Sciatic nerve (tissue), 2 donors: Measurements from ENCODE around the gene E2F3. TPM values are rescaled to one million over a fixed set of nuclear protein-coding genes. Genes with fewer than 3 reads are reported as not detected.

Experiments used
- ATAC-seq: fragments of 200-7000 bp; cut with Tn5 transposase; one replicate; pipeline ENCODE4 v1.9.1; 2020; ENCODE audit warnings: mild to moderate bottlenecking, moderate library complexity
- DNase-seq: peaks from one replicate; pipeline ENCODE4 v3.0.0-alpha.2; 2020; ENCODE audit warnings: low spot score
- intact Hi-C: fragments of 100-400 bp; cut with DNase I; formaldehyde crosslinking; loops from one replicate; pipeline ENCODE4 v1.14.2; 2022
- total RNA-seq: library from RNA; stranded (reverse); fragmentation: NEBNext Ultra II Directional; extraction: Animal tissue kit (Norgen Biotek cat#: 25700); gene quantifications from one replicate; pipeline ENCODE4 v1.2.1, GENCODE V29; 2021
- donor health status: DM: no; HTN: no; CAD: no.
- donor health status: DM: no; HTN: no; CAD: no.

Gene E2F3
- total RNA-seq, 1 donor from 2014 or later, result 5.8 TPM

- no peak for ATAC-seq
- DNase-seq, result no peak
- intact Hi-C loops, result no loop called here
Measured at GRCh38 chr6:20426177-20427082, 24.8 kb downstream of the E2F3 start.

DNA sequence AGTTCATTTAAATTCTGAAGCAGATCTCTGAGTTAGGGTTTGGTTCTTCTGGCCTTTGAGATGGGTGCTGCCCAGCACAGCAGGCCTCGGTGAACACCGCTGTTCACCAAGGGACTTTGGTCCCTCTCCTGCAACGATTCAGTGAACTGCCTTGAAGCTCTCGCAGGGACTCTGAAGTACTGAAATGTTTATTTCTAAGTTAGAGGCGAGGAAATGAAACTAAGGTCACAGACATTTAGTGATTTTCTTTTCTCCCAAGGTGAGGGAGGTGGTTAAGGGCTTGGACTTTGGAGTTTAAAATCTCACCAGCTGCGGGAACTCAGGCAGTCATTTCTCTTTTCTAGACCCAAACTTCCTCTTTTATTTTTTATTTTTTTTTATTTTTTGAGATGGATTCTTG, 26.2 kb downstream of the E2F3 start:
- ATAC-seq, result no peak
- intact Hi-C loops, result no loop called here

GRCh38 chr6:20432692-20433091, 31.0 kb downstream of the E2F3 start:
- DNase-seq, result no peak
- intact Hi-C loops, result no loop called here

More for the DNA sequence above, 26.2 kb downstream of the E2F3 start:
- DNase-seq, result no peak

DNA sequence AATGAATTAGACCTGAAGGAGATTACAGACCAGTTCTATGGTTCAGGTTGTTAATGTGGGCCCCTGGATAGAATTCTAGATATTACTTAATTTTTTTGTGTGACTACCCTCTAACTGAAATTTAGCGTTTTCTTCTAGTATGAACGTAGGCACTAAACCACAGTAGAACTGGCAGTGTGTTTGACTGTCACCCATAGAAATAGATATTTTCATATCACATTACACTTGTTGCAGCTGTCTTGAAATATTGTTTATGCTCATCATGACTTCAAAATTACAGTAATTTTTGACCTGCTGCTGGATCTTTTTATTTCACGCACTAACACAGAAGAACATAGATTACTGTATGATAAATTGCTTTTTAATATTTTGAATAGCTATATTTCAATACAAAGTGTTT, 31.6 kb downstream of the E2F3 start:
- intact Hi-C loops, result no loop called here
- DNase-seq, result no peak
- ATAC-seq, result no peak

More at GRCh38 chr6:20432692-20433091, 31.0 kb downstream of the E2F3 start:
- no peak for ATAC-seq

DNA sequence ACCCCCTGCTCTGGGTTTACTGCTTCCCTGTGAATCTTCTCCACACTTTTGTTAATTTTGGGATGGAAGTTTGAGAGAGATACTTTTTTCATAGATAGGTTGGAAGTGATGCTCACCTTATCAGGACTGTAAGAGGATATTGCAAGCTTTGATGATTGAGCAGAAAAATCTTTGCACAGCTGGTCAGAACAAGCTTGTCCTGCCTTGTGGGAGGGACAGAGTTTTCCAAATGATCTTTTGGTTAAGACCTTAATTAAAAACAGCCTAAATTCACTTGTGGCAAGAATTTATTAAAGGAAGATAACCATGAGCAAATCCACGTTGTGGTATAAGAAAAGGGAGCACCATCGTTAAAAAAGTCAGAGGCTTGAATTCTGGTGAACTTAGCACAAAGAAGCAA, 32.2 kb downstream of the E2F3 start:
- ATAC-seq, result no peak

DNA sequence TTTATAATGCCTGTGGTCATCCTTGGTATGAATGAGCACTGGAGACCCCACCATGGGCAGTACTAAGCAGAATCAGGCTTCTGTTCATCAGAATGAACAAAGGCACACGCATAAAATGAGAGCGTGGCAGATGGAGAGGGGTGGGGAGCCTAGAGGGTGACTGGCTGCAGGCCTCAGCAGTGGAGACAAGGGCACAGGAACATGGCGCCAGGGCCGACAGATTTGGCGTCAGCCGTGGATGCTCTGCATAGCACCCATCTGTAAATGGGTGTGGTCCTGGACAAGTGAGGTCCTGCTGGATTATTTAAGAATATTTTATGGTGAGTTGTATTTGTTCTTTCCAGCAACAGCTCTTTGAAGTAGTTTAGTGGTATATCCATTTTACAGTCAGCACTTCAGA, 33.1 kb downstream of the E2F3 start:
- DNase-seq, result no peak
- intact Hi-C loops, result no loop called here
- ATAC-seq, result no peak

More for the DNA sequence above, 32.2 kb downstream of the E2F3 start:
- intact Hi-C loops, result no loop called here
- DNase-seq, result no peak

- no peak for DNase-seq
- ATAC-seq, result no peak
- intact Hi-C loops, result no loop called here
Measured at GRCh38 chr6:20436719-20437118, 35.0 kb downstream of the E2F3 start.

GRCh38 chr6:20437639-20438038, 36.0 kb downstream of the E2F3 start:
- DNase-seq (no peak), ATAC-seq (no peak)
- intact Hi-C loops, result no loop called here

DNA sequence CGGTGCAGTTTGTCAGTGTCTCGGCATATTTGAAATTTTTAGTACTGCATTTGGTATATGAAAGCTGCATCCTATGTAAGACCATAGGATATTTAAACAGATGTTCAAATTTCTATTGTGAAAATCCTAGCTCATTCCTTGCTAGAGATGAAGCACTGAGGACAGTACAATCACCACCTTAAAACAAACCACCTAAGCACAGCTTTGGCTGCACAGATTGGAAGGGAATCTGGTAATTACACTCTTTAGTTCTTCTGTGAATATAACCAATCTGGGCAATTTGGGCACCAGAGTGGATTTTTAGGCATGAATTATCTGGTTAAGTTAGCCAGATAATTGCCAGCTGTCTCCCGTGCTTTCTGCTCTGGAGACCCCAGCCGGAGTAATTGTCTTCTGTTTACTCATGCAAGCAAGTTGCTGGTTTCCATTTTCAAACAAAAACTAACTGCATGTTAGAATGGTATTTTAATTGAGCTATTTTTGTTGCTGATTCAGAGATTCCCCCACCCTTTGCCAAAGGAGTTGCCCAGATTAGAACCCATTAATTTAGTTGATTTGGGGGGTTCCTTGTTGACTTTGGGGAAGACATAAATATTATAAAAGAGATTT, 36.9 kb downstream of the E2F3 start:
- ATAC-seq (no peak), DNase-seq (no peak)
- intact Hi-C loops, result no loop called here

DNA sequence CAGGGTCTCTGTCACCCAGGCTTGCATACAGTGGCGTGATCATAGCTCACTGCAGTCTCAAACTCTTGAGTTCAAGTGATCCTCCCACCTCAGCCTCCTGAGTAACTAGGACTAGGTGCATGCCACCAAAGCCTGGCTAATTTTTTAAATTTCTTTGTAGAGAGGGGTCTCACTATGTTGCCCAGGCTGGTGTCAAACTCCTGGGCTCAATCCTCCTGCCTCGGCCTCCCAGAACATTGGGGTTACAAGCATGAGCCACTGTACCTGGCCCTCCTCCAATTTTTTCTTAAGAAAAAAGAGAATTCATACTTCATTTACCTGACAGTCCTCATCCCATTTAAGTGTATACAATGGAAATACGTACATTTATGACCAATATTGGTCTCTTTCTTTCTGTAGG, 37.9 kb downstream of the E2F3 start:
- no peak for ATAC-seq
- DNase-seq, result no peak
- intact Hi-C loops, result no loop called here

- intact Hi-C loops, result no loop called here
- ATAC-seq, result no peak
Measured at GRCh38 chr6:20440296-20440695, 38.6 kb downstream of the E2F3 start.

DNA sequence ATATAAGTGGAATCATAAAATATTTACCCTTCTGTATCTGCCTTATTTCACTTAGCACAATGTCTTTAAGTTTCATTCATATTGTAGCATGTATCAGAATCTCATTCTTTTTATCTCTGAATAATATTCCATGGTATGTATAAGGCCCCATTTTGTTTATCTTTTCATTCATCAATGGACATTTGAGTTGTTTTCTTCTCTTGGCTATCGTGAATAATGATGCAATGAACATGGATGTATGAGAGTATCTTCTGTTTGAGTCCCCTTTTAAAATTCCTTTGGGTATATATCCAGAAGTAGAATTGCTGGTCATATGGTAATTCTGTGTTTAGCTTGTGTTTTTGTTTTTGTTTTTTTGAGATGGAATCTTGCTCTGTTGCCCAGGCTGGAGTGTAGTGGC, 39.6 kb downstream of the E2F3 start:
- DNase-seq, result no peak
- ATAC-seq, result no peak
- intact Hi-C loops, result no loop called here

More at GRCh38 chr6:20440296-20440695, 38.6 kb downstream of the E2F3 start:
- no peak for DNase-seq

GRCh38 chr6:20441921-20442320, 40.2 kb downstream of the E2F3 start:
- ATAC-seq (no peak), DNase-seq (no peak)
- intact Hi-C loops, result no loop called here

DNA sequence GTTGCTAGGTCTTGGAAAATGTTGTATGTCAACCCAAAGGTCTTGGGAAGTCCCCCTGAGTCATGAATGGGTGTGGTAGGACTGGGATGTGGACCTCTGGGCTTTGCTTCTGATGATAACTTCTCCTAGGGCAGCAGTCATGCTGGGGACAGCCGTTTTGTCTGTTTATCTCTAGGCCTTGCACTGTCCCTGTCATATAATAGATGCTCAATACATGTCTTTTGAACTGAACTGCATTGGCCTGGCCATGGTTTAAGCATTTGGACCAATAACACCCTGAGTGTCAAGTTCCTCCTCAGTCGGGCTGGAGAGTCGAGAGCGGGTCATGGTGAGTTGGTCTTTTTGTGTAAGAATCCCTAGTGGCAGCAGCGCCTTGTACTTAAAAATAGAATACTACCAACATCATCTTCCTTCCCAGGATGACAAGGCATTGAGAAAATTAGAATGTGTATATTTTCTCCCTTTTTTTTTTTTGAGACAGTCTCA, 43.1 kb downstream of the E2F3 start:
- DNase-seq, result no peak
- intact Hi-C loops, result no loop called here
- ATAC-seq, result no peak

GRCh38 chr6:20447157-20447556, 45.5 kb downstream of the E2F3 start:
- peak; percentile 92 for ATAC-seq
- intact Hi-C loops, result no loop called here
- no peak for DNase-seq

DNA sequence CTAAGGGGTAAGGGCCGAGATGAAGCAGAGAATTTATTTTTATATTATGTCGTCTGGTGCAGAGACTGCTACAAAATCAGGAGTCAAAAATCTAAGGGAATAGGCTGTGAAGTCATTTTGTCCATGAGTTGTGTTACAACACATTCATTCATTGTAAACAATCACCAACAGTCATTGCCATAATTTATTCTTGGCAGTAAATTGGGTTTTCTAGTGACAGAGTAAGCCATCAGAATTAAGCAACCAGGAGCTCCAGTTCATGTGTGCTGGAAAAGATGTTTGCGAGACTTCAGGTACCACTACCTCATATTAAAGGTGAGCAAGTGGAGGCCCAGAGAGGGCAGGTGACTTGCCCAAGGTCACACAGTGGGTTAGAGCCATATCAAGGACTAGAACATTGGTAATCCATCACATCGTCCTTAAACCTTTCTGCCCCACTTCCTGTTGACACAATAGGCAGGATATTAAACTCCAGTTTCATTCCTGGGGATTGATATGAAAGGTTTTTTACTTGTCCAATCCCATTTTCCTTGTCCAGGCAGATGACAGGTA, 46.0 kb downstream of the E2F3 start:
- ATAC-seq (no peak), DNase-seq (no peak)
- intact Hi-C loops, result no loop called here

- intact Hi-C loops, result no loop called here
- ATAC-seq (no peak), DNase-seq (no peak)
Measured at GRCh38 chr6:20448828-20449227, 47.1 kb downstream of the E2F3 start.

- ATAC-seq (no peak), DNase-seq (no peak)
- intact Hi-C loops, result no loop called here
Measured at GRCh38 chr6:20454204-20454824, 52.6 kb downstream of the E2F3 start.

GRCh38 chr6:20455251-20455940, 53.7 kb downstream of the E2F3 start:
- intact Hi-C loops, result no loop called here
- ATAC-seq, result no peak
- no peak for DNase-seq
